Embryonic facial prominence (tissue), 1 donor: Measurements from ENCODE around the gene PLBD1.
A peak's percentile ranks its signal among the peaks of the same experiment; 100 is the strongest.

Experiments
- DNase-seq: peaks from one replicate; pipeline ENCODE4 v3.0.0-alpha.2; 2016; ENCODE audit errors: extremely low spot score

The PLBD1 gene

GRCh38 chr12:14564336-14564959, 3.2 kb downstream of the PLBD1 start:
- no peak for DNase-seq

GRCh38 chr12:14563046-14563445, 4.6 kb downstream of the PLBD1 start:
- no peak for DNase-seq

GRCh38 chr12:14562279-14562678, 5.4 kb downstream of the PLBD1 start:
- no peak for DNase-seq

- no peak for DNase-seq
Observed at GRCh38 chr12:14561677-14562238, 5.9 kb downstream of the PLBD1 start.

DNA sequence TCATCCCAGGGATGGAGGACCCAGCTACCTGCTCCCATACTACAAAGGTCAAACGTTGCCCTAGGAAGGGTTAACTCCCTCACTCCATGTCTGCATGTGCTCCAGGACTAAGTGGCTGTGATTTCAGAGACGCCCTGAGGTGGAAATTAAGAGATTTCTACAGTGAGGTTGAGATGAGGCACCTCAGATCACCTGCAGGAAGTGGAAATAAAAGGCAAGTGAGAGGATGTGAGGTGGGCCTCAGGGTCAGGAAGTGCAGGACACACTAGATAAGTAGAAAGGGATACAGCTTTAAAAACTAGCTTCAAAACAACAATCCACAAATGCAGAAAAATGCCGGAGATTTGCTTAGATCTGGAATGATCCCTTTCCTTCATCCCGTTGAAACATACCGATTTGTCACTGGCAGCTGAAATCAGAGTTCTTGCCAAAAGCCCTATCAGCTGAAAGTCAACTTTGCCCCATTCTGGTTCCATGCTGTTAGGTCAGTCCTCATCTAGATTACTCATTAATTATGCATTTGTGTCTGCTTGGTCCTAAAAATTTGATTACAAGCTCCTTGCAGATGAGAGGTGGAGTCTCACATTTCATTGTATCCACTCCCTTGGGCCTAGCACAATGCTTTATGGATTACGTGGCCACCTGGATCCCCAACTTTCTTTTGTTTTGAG, 6.6 kb downstream of the PLBD1 start:
- no peak for DNase-seq

DNA sequence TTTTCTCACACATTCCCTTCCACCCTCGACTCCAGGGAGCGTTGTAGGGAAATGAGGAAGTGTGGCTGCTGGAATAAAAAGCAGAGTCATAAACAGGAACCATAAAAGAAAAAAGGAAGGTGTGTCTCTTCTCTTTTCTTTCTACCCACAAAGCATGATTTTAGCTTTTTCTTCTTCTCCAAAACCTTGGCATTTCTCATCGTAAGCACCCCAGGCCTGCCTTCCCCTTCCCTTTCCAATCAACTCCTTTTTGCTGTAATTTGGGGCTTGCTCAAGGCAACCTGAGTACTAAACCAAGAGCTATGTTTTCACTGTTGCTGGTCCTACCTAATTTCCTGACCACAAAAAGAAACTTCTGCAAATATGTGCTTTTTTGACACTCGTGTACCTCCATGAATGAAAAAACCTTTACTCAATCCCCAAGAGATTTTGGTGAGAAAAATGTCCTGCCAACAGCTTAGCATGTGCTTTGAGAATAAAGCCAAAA, 9.2 kb downstream of the PLBD1 start:
- no peak for DNase-seq

- no peak for DNase-seq
Observed at GRCh38 chr12:14557966-14558365, 9.7 kb downstream of the PLBD1 start.

- DNase-seq = no peak
Observed at GRCh38 chr12:14554281-14555007, 13.2 kb downstream of the PLBD1 start.

- DNase-seq = no peak
Observed at GRCh38 chr12:14548609-14549008, 19.1 kb downstream of the PLBD1 start.

DNA sequence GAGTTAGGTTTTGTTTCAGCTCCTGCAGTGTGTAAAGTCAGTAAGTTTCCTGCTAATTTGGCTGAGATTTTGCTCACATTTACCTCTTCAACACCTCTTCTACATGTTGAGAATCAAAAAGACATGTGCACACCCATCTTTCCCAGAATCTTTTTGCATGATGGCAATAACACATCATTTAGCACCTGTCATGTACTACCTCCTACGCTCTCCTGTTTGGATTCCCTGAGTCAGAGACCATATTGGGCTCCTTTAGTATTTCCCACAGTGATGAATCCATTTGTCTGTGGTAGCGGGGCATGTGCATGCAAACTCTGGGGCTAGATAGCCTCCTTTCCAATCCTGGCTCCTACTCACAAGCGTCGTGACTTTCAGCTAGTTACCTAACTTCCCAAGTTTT, 20.1 kb downstream of the PLBD1 start:
- DNase-seq = no peak

- DNase-seq = no peak
Observed at GRCh38 chr12:14545144-14546124, 22.2 kb downstream of the PLBD1 start.

DNA sequence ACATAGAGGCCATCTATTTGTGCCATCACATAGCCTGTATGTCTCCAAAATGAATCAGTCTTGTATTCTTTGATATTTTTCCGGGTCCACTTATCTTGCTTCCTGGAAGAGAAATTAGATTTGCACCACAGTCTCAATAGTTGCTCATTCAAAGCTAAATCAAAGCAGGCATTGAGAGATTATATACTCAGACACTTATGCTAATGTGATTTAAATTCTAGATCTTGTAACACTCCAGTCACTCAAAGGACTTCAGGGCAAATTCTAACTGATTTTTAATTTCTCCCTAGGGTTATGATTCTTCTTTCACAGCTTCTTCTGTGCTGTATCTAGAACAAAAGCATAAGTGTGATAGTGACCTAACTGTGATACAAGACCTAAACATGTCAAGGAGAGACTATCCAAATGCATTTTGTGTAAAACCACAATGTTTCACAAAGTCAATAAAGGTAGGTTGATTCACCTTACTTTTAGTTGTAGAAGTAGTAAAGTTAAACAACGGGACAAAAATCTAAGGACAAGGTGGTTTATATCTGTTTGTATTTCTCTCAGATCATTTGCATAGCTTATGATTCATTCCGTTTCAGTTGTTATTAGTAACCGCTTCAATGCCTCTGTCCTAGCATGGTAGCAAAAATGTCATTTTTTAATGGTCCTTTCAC, 26.8 kb downstream of the PLBD1 start:
- DNase-seq = no peak

- DNase-seq = no peak
Observed at GRCh38 chr12:14537088-14537487, 30.6 kb downstream of the PLBD1 start.

GRCh38 chr12:14532152-14532551, 35.5 kb downstream of the PLBD1 start:
- no peak for DNase-seq

GRCh38 chr12:14525964-14526363, 41.7 kb downstream of the PLBD1 start:
- DNase-seq = no peak

DNA sequence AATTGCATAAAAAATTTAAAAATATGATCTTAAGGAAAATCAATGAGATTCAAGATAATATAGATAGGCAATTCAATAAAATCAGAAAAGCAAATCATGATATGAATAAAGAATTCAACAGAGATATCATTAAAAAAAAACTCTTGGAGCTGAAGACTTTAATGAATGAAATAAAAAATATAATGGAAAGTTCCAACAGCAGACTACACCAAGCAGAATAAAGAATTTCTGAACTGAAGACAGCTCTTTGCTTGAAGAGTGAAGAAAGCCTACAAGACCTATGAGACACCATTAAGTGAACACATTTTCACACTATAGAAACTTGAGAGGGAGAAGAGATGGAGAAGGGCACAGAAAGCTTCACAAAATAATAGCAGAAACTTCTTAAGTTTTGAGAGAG, 45.9 kb downstream of the PLBD1 start:
- no peak for DNase-seq

DNA sequence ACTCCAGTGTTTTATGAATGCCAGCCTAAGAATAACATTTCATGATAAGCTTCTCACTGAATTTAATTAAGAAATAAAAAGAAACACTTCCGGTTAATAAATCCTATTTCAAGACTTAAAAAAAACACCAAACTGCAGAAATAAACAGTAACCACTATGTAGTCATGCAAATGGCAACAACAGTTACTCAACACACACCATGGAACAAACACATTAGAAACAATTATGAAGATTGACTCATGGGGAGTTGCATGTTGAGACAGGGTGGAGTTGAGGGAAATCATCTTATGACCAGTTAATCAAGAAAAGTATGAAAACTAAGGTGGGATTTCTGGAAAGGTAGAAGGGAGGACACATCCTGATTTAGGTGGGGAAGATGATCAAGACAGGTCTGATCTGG, 52.7 kb downstream of the PLBD1 start:
- DNase-seq = no peak

DNA sequence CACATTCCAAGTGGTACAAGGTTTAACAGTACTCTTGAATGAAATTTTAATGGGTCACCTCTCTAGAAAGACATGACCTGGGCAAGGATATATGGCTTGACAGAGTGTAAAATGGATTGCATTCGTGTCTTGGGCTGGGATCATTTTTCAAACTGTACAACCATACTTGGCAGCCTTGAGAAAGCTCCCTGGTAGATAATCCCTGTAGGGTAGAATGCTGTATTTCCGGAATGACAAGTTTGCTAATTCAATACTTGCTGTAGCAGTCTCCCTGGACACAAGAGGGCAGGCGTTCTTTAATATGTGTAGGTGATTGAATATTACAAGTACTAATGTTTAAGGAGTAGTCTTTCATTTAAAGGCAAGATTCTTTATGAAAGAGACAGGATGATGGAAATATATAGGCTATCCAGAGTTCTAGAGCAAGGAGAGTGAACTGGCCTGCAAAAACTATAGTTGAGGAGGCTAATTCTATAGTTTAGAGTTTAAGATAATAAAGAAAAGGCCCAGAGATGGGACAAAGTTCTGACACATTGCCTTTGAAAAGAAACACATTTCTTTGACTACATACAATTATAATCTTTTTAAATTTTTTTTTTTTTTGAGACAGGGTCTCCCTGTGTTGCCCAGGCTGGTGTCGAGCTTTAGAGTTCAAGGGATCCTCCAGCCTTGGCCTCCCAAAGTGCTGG, 53.4 kb downstream of the PLBD1 start:
- DNase-seq = peak; percentile 55

DNA sequence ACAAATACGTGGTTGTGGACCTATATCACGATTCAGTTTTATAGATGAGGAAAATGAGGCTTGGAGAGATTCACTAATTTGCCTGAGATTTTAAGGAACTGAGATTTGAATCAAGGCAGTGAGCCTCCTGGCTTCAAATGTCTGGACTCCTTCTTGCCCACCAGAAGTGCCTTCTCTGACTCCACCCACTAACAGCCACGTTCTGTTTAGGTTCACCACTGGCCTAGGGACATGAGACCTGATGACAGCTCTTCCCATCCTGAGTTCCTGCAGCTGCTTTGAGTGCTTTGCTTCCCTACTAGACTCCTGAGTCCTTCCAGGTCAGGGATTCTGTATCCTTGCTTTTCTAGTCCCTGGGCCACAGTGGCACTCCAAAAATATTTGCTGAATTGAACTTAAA, 57.1 kb downstream of the PLBD1 start:
- DNase-seq = no peak
